ENCODE measurements around the gene COX8A.
A peak's percentile ranks its signal among the peaks of the same experiment; 100 is the strongest.
"Not testable (repeated sequence)": the region's sequence is repeated elsewhere in the genome, so short reads cannot be mapped to it uniquely, and the experiment has no call there.

COX8A gene

GRCh38 chr11:63970902-63971301 lies 3.5 kb upstream of the COX8A start:
- DNase-seq, result no peak

- DNase-seq, result not testable (repeated sequence)
Observed at GRCh38 chr11:63973912-63974258, 535 bp upstream of the COX8A start.

- DNase-seq, result no peak
Observed at GRCh38 chr11:63978551-63979239, 4.3 kb downstream of the COX8A start.

GRCh38 chr11:63979426-63979825 lies 5.0 kb downstream of the COX8A start:
- no peak for DNase-seq

GRCh38 chr11:63985812-63986155 lies 11.4 kb downstream of the COX8A start:
- DNase-seq, result peak; percentile 30 to 83 (median 63)

- DNase-seq, result peak; percentile 75 to 93 (median 81)
Observed at GRCh38 chr11:63986156-63986931, 11.9 kb downstream of the COX8A start, which contains the start of gene OTUB1. Gene OTUB1, plus strand, starts transcription at chr11:63986438. Its CDS starts 19 bp downstream, at chr11:63986457.

- DNase-seq, result no peak
Observed at GRCh38 chr11:63986932-63987513, 12.6 kb downstream of the COX8A start.

GRCh38 chr11:63991558-63991957 lies 17.1 kb downstream of the COX8A start:
- no peak for DNase-seq

GRCh38 chr11:63993100-63993499 lies 18.7 kb downstream of the COX8A start:
- DNase-seq, result no peak

GRCh38 chr11:63993993-63994392 lies 19.6 kb downstream of the COX8A start:
- no peak for DNase-seq

GRCh38 chr11:63996512-63996911 lies 22.1 kb downstream of the COX8A start:
- no peak for DNase-seq

GRCh38 chr11:63997104-63997700 lies 22.8 kb downstream of the COX8A start:
- no peak for DNase-seq

GRCh38 chr11:63997801-63998337 lies 23.4 kb downstream of the COX8A start:
- no peak for DNase-seq

GRCh38 chr11:63998558-63999348 lies 24.3 kb downstream of the COX8A start:
- peak in 1 of 5 experiments; percentile 20 for DNase-seq

GRCh38 chr11:63999349-64000025 lies 25.1 kb downstream of the COX8A start:
- DNase-seq, result peak; percentile 32 to 58 (median 51)

GRCh38 chr11:64000026-64000739 lies 25.8 kb downstream of the COX8A start:
- DNase-seq, result peak; percentile 54 to 79 (median 61)

- no peak for DNase-seq
Observed at GRCh38 chr11:64000740-64001483, 26.5 kb downstream of the COX8A start.

GRCh38 chr11:64001484-64002420 lies 27.3 kb downstream of the COX8A start:
- DNase-seq, result no peak
